H1 (cell line): ENCODE results near the gene TSEN54. TPM values are rescaled to one million over a fixed set of nuclear protein-coding genes. Genes with fewer than 3 reads are reported as not detected.

ENCODE experiments used
- CTCF ChIA-PET: fragments of 300-600 bp; sonication (Branson Sonifier 250); formaldehyde crosslinking; loops from one replicate; lab custom pipeline; 2021; ENCODE audit not compliant: partially characterized antibody; lab: Charles Lee
- POLR2A ChIA-PET: fragments of 300-600 bp; sonication (Branson Sonifier 250); formaldehyde crosslinking; loops from one replicate; lab custom pipeline; 2021; ENCODE audit warnings: inconsistent platforms; ENCODE audit not compliant: partially characterized antibody; lab: Charles Lee
- DNase-seq, 2 experiments: peaks; one replicate each; pipeline versions ENCODE4 v3.0.0 to v3.0.0-alpha.2; 2010 to 2022; ENCODE audit warnings: low spot score in 2 of 2, low read depth in 1 of 2, mixed read lengths in 1 of 2
- FAIRE-seq: peaks from 2 replicates; lab custom pipeline; 2011; peaks lifted over from hg19 to GRCh38; lab: Jason Lieb, UNC
- H2AFZ ChIP-seq: 2 replicates; pipeline ENCODE4 v1.8.1; 2012; ENCODE audit warnings: low read length, inconsistent platforms
- H2AK5ac ChIP-seq: 2 replicates; pipeline ENCODE4 v1.6.1; 2013; ENCODE audit warnings: low read depth, low read length
- H2BK120ac ChIP-seq: replicated peaks from 2 replicates; pipeline ENCODE3; 2013; ENCODE audit warnings: low read depth, low read length, inconsistent platforms
- H2BK12ac ChIP-seq: 2 replicates; pipeline ENCODE4 v1.6.1; 2013; ENCODE audit warnings: low read depth, low read length
- H2BK15ac ChIP-seq: 2 replicates; pipeline ENCODE4 v1.6.1; 2013; ENCODE audit warnings: low read length
- H2BK20ac ChIP-seq: 2 replicates; pipeline ENCODE4 v1.6.1; 2013; ENCODE audit warnings: low read length
- H2BK5ac ChIP-seq: 2 replicates; pipeline ENCODE4 v1.6.1; 2013; ENCODE audit warnings: low read depth, low read length
- H3K14ac ChIP-seq: 2 replicates; pipeline ENCODE4 v1.6.1; 2013; ENCODE audit warnings: inconsistent platforms; ENCODE audit not compliant: insufficient read length
- H3K18ac ChIP-seq: 2 replicates; pipeline ENCODE4 v1.6.1; 2013; ENCODE audit warnings: low read length; ENCODE audit errors: extremely low read depth
- H3K23ac ChIP-seq: 2 replicates; pipeline ENCODE4 v1.6.1; 2013; ENCODE audit warnings: inconsistent platforms; ENCODE audit not compliant: insufficient read length
- H3K23me2 ChIP-seq: 2 replicates; pipeline ENCODE4 v1.6.1; 2013; ENCODE audit warnings: low read depth, low read length
- H3K27ac ChIP-seq: 2 replicates; pipeline ENCODE4 v1.6.1; 2011; ENCODE audit warnings: low read depth, low read length, inconsistent platforms
- H3K27me3 ChIP-seq, 4 experiments: replicated peaks in 1 of 4; 1 replicate in 1 of 4; 2 replicates in 3 of 4; pipeline versions ENCODE4 v1.6.1 to v1.8.1; 2011 to 2013; ENCODE audit warnings: low read length in 3 of 4, mild to moderate bottlenecking in 3 of 4, inconsistent platforms in 2 of 4, mixed read lengths in 2 of 4, moderate library complexity in 1 of 4; ENCODE audit not compliant: control insufficient read depth in 3 of 4, insufficient read depth in 3 of 4; ENCODE audit errors: extremely low read depth in 1 of 4
- H3K36me3 ChIP-seq, 4 experiments: 2 replicates each; pipeline versions ENCODE4 v1.6.1 to v1.8.1; 2011 to 2013; ENCODE audit warnings: mild to moderate bottlenecking in 4 of 4, low read length in 3 of 4, moderate library complexity in 2 of 4, control low read depth in 1 of 4, inconsistent platforms in 1 of 4; ENCODE audit not compliant: insufficient read depth in 4 of 4, control insufficient read depth in 2 of 4
- H3K4ac ChIP-seq: replicated peaks from 2 replicates; pipeline ENCODE3; 2013; ENCODE audit warnings: low read length, low read depth, mixed read lengths, inconsistent platforms; ENCODE audit not compliant: insufficient read length
- H3K4me1 ChIP-seq, 4 experiments: replicated peaks in 1 of 4; 1 replicate in 1 of 4; 2 replicates in 3 of 4; pipeline versions ENCODE4 v1.6.1 to v1.8.1; 2011 to 2013; ENCODE audit warnings: low read length in 3 of 4, inconsistent platforms in 2 of 4, mixed read lengths in 1 of 4; ENCODE audit not compliant: insufficient read depth in 4 of 4, control insufficient read depth in 3 of 4
- H3K4me2 ChIP-seq, 2 experiments: 2 replicates each; pipeline versions ENCODE4 v1.6.1 to v1.8.1; 2011 to 2013; ENCODE audit warnings: low read depth in 2 of 2, low read length in 2 of 2, control low read depth in 1 of 2, inconsistent platforms in 1 of 2, mild to moderate bottlenecking in 1 of 2; ENCODE audit not compliant: insufficient read depth in 1 of 2
- H3K4me3 ChIP-seq, 4 experiments: fragments of 200-600, 300-600 bp in 1 of 4; sonication (generic), shearing (Covaris generic), sonication (Bioruptor Twin) in 1 of 4; 2 replicates each; pipeline versions ENCODE4 v1.5.1 to v1.8.1; 2011 to 2016; ENCODE audit warnings: low read length in 4 of 4, low read depth in 3 of 4, control low read depth in 2 of 4, inconsistent platforms in 2 of 4, mild to moderate bottlenecking in 2 of 4, mixed read lengths in 1 of 4, moderate library complexity in 1 of 4; ENCODE audit not compliant: insufficient read depth in 2 of 4; ENCODE audit errors: extremely low read depth in 1 of 4
- H3K56ac ChIP-seq: replicated peaks from 2 replicates; pipeline ENCODE3; 2013; ENCODE audit warnings: low read depth, mild to moderate bottlenecking, mixed read lengths, low read length, inconsistent platforms; ENCODE audit not compliant: insufficient read length
- H3K79me1 ChIP-seq: 2 replicates; pipeline ENCODE4 v1.6.1; 2013; ENCODE audit warnings: low read depth, low read length, control low read depth
- H3K79me2 ChIP-seq, 2 experiments: 2 replicates each; pipeline versions ENCODE4 v1.6.1 to v1.8.1; 2012 to 2013; ENCODE audit warnings: low read length in 2 of 2, mild to moderate bottlenecking in 2 of 2, inconsistent platforms in 1 of 2; ENCODE audit not compliant: insufficient read depth in 2 of 2, control insufficient read depth in 1 of 2
- H3K9ac ChIP-seq, 4 experiments: replicated peaks in 1 of 4; 1 replicate in 1 of 4; 2 replicates in 3 of 4; pipeline versions ENCODE4 v1.6.1 to v1.8.1; 2011 to 2013; ENCODE audit warnings: low read depth in 3 of 4, low read length in 3 of 4, control low read depth in 2 of 4, mild to moderate bottlenecking in 2 of 4, moderate library complexity in 2 of 4, inconsistent platforms in 1 of 4; ENCODE audit errors: extremely low read depth in 1 of 4
- H3K9me3 ChIP-seq, 2 experiments: 2 replicates each; pipeline versions ENCODE4 v1.6.1 to v1.8.1; 2012 to 2013; ENCODE audit warnings: mild to moderate bottlenecking in 2 of 2, moderate library complexity in 2 of 2, control low read depth in 1 of 2, inconsistent platforms in 1 of 2, low read depth in 1 of 2, low read length in 1 of 2, mixed read lengths in 1 of 2; ENCODE audit not compliant: insufficient read depth in 2 of 2
- H4K20me1 ChIP-seq, 2 experiments: replicated peaks in 1 of 2; 2 replicates each; pipeline versions ENCODE3 to v1.8.1; 2011 to 2013; ENCODE audit warnings: inconsistent platforms in 2 of 2, low read length in 2 of 2, mild to moderate bottlenecking in 1 of 2; ENCODE audit not compliant: insufficient read depth in 2 of 2, control insufficient read depth in 1 of 2
- H4K5ac ChIP-seq: 2 replicates; pipeline ENCODE4 v1.6.1; 2013; ENCODE audit warnings: low read length, low read depth, mixed read lengths, inconsistent platforms; ENCODE audit not compliant: insufficient read length
- H4K8ac ChIP-seq: 2 replicates; pipeline ENCODE4 v1.8.0; 2013; ENCODE audit warnings: mild to moderate bottlenecking, moderate library complexity, low read length, inconsistent platforms; ENCODE audit not compliant: insufficient read depth; ENCODE audit errors: extremely low read depth
- H4K91ac ChIP-seq: replicated peaks from 2 replicates; pipeline ENCODE3; 2013; ENCODE audit warnings: low read length, mixed read lengths, inconsistent platforms; ENCODE audit not compliant: insufficient read length
- CBX5 ChIP-seq: fragments of 300-800, 300-1000 bp; sonication (generic); IDR thresholded peaks from 2 replicates; pipeline ENCODE4 v1.7.1; 2016; ENCODE audit warnings: antibody characterized with exemption, low read length, low read depth
- EP300 ChIP-seq, 2 experiments: IDR thresholded peaks; 1 replicate in 1 of 2; 2 replicates in 1 of 2; pipeline ENCODE4 v1.6.1; 2011 to 2012; ENCODE audit warnings: low read depth in 2 of 2, low read length in 2 of 2, mild to moderate bottlenecking in 2 of 2, borderline replicate concordance in 1 of 2, inconsistent platforms in 1 of 2, moderate library complexity in 1 of 2
- HDAC6 ChIP-seq: IDR thresholded peaks from one replicate; pipeline ENCODE4 v1.7.1; 2012; ENCODE audit warnings: low read depth, mild to moderate bottlenecking, inconsistent platforms, low read length, moderate library complexity
- KDM5A ChIP-seq: fragments of 200-600 bp; IDR thresholded peaks from 2 replicates; pipeline ENCODE4 v1.7.1; 2012; ENCODE audit warnings: mild to moderate bottlenecking, low read length, inconsistent platforms, mixed read lengths
- NANOG ChIP-seq: IDR thresholded peaks from 2 replicates; pipeline ENCODE4 v1.6.1; 2011; ENCODE audit warnings: low read length, low read depth, mild to moderate bottlenecking, inconsistent platforms; ENCODE audit not compliant: insufficient read depth, poor library complexity, severe bottlenecking
- POLR2AphosphoS5 ChIP-seq: IDR thresholded peaks from 2 replicates; pipeline ENCODE4 v1.6.1; 2011; ENCODE audit warnings: low read depth, low read length
- RXRA ChIP-seq: IDR thresholded peaks from 2 replicates; pipeline ENCODE4 v1.6.1; 2011; ENCODE audit warnings: low read depth, mild to moderate bottlenecking, low read length, moderate library complexity; ENCODE audit not compliant: insufficient read depth
- SRF ChIP-seq: IDR thresholded peaks from 2 replicates; pipeline ENCODE4 v1.6.1; 2011; ENCODE audit warnings: mild to moderate bottlenecking, low read depth, low read length, moderate library complexity
- TAF1 ChIP-seq: IDR thresholded peaks from 2 replicates; pipeline ENCODE4 v1.6.1; 2011; ENCODE audit warnings: mild to moderate bottlenecking, low read depth, low read length
- TEAD4 ChIP-seq: IDR thresholded peaks from 2 replicates; pipeline ENCODE4 v1.6.1; 2012; ENCODE audit warnings: low read depth, low read length, inconsistent platforms, mixed read lengths
- WGBS, 2 experiments: shearing (Covaris generic) in 1 of 2; methylation state at CpG; one replicate each; pipeline versions ENCODE4 v1.1.6 to v1.1.7; 2013 to 2015; ENCODE audit warnings: low lambda C conversion rate in 2 of 2, mixed read lengths in 2 of 2, inconsistent platforms in 1 of 2, low coverage in 1 of 2, missing lambda C conversion rate in 1 of 2; ENCODE audit not compliant: insufficient replicate concordance in 2 of 2, insufficient coverage in 1 of 2, insufficient read length in 1 of 2; ENCODE audit errors: extremely low coverage in 1 of 2, missing lambda C conversion rate in 1 of 2; 5-methylcytosine and 5-hydroxymethylcytosine counted together
- polyA plus RNA-seq, 7 experiments: library from polyadenylated mRNA; depleted of rRNA in 3 of 7; stranded (reverse) in 5 of 7; unstranded in 2 of 7; fragments of >200 nt in 5 of 7; fragments of 200-250 nt in 2 of 7; gene quantifications; 1 replicate in 5 of 7; 2 replicates in 1 of 7; 4 replicates in 1 of 7; pipeline versions ENCODE4 v1.2.1 to v1.2.3, GENCODE V29; 2011 to 2013; ENCODE audit warnings: missing spikeins in 2 of 7, mixed read lengths in 2 of 7
- total RNA-seq: library from RNA; stranded (reverse); fragmentation: NEBNext Ultra II Directional; extraction: Animal tissue kit (Norgen Biotek cat#: 25700); gene quantifications from 2 replicates; pipeline ENCODE4 v1.2.1, GENCODE V29; 2021
- TF ChIP-seq, protein P1 (sequence below): IDR thresholded peaks from 2 replicates; pipeline ENCODE4 v1.6.1; 2012; ENCODE audit warnings: inconsistent platforms

TSEN54 gene
- total and polyA plus RNA-seq, 2 of the 8 experiments (the other 6 are each of a cell fraction or from before 2014, with no cell fraction given) = 43.6 to 60.3 TPM

DNA sequence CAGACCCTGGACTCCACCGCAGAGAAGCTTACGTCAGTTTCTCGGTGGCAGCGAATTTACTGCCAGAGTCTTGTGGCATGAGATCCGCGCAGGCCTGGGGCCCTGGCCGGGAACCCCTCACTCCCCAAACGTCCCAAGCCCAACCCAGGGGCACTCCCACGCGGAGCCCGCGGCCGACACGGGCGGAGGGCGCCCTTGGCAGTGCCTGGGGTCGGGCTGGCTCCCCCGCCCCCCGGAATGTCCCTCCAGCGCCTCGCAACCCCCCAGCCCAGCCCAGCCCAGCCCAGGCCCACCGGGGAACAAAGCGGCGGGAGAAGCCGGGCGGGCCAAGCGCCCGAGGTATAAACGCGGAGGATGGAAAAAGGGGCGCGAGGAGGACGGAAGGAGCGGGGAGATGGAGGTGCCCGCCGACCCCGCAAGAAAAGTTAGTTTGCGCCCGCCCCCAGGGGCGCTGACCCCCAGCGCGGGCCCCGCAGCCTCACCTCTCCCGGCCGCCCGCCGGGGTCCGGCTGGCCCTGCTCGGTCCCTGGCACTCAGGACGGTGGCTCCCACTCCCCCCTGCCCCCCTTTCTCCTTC is 1.3 kb upstream of the TSEN54 start:
- H3K14ac ChIP-seq = no peak overlapping the region
- no peak overlapping the region for H2AFZ ChIP-seq
- peak overlapping the region; percentile 4; the same call in 1 of the 2 replicates for H4K8ac ChIP-seq
- DNase-seq (peak in 1 of 2 experiments; percentile 64), FAIRE-seq (no peak)
- peaks cover 0 to 14% (median 8%) of the 10 kb centered on the region in 4 experiments; a peak in 6 of 7 replicates for H3K4me1 ChIP-seq
- whole genome bisulfite sequencing, 2 experiments = 3% methylated on average over 24 of the region's 50 CpGs; no CpG with 5 or more reads in 1 of the 2 experiments
- no peaks in the 10 kb centered on the region for H3K27me3 ChIP-seq
- peaks cover 3% of the 10 kb centered on the region for H3K79me1 ChIP-seq
- 0 out of 2 replicates have a peak overlapping the region, but pooled peaks have one; percentile 68 for H2BK12ac ChIP-seq
- peak overlapping the region; percentile 30 for H4K5ac ChIP-seq
- H2BK120ac ChIP-seq = no peak overlapping the region
- H4K20me1 ChIP-seq = peaks cover 2 to 33% of the 10 kb centered on the region in 2 experiments
- H4K91ac ChIP-seq = no peak overlapping the region
- H3K79me2 ChIP-seq = peaks cover 0 to 16% of the 10 kb centered on the region in 2 experiments; a peak in 1 of 4 replicates
- peak overlapping the region; percentile 52; the same call in 1 of the 2 replicates for H2BK5ac ChIP-seq
- no peak overlapping the region for H3K23ac ChIP-seq
- H3K4ac ChIP-seq = peak overlapping the region; percentile 78
- H2BK15ac ChIP-seq = no peak overlapping the region
- H3K18ac ChIP-seq = no peak overlapping the region; the same call in 1 of the 2 replicates
- ChIA-PET CTCF (interaction anchor here (1.1 to 3.9 kb wide), 3 partner anchors 11 to 110 kb away, joined by 3 to 31 read pairs (median 3); no protein-coding TSS in a partner anchor), POLR2A (interaction anchor here (0.8 to 4.5 kb wide), 6 partner anchors 10 to 30 kb away, joined by 3 to 35 read pairs (median 4); no protein-coding TSS in a partner anchor)
- peaks cover 18% of the 10 kb centered on the region for H3K23me2 ChIP-seq
- H3K9me3 ChIP-seq = no peaks in the 10 kb centered on the region
- peak overlapping the region; percentile 59 for H3K27ac ChIP-seq
- peak overlapping the region; percentile 45 to 77 (median 70) for H3K9ac ChIP-seq
- H3K56ac ChIP-seq = peak overlapping the region; percentile 42
- peak overlapping the region; percentile 72 to 92 (median 82) for H3K4me3 ChIP-seq
- peak overlapping the region; percentile 86 to 95 for H3K4me2 ChIP-seq
- H3K36me3 ChIP-seq = peaks cover 0 to 10% (median 4%) of the 10 kb centered on the region in 4 experiments; a peak in 3 of 8 replicates
- H2BK20ac ChIP-seq = no peak overlapping the region
- no peak overlapping the region for H2AK5ac ChIP-seq
- TF ChIP-seq NANOG = no peak
- no peak for TF ChIP-seq HDAC6
- TF ChIP-seq, protein P1, sequence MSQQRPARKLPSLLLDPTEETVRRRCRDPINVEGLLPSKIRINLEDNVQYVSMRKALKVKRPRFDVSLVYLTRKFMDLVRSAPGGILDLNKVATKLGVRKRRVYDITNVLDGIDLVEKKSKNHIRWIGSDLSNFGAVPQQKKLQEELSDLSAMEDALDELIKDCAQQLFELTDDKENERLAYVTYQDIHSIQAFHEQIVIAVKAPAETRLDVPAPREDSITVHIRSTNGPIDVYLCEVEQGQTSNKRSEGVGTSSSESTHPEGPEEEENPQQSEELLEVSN = no peak
- no peak for TF ChIP-seq RXRA
- peak; percentile 84 for TF ChIP-seq TEAD4
- TF ChIP-seq KDM5A = no peak
- TF ChIP-seq TAF1 = 0 out of 2 replicates have a peak, but pooled peaks have one; percentile 16
- no peak; the same call in 1 of the 2 replicates for TF ChIP-seq POLR2AphosphoS5
- TF ChIP-seq EP300 (IDR thresholded peaks at IDR 0.05; ENCODE audit: borderline replicate concordance in 1 of 2, low read depth in 2 of 2, low read length in 2 of 2) = no peak
- TF ChIP-seq SRF = no peak
- no peak for TF ChIP-seq CBX5
